Measurements from ENCODE around the gene TUFT1.
"Not testable (repeated sequence)": the region's sequence is repeated elsewhere in the genome, so short reads cannot be mapped to it uniquely, and the experiment has no call there.

TUFT1 gene

GRCh38 chr1:151618470-151618869 is 78.4 kb downstream of the TUFT1 start:
- H3K27ac ChIP-seq, result no peak overlapping the region
- no peak for TF ChIP-seq CTCF (IDR thresholded peaks at IDR 0.05)
- no peak for DNase-seq (ENCODE audit: low spot score)
- no peak overlapping the region for H3K4me3 ChIP-seq

- H3K27ac ChIP-seq, result peak overlapping the region in 1 of 2 donors; percentile 52
- not testable (repeated sequence) for DNase-seq (ENCODE audit: low spot score); H3K4me3 ChIP-seq
Observed at GRCh38 chr1:151618996-151619395, 78.9 kb downstream of the TUFT1 start.

DNA sequence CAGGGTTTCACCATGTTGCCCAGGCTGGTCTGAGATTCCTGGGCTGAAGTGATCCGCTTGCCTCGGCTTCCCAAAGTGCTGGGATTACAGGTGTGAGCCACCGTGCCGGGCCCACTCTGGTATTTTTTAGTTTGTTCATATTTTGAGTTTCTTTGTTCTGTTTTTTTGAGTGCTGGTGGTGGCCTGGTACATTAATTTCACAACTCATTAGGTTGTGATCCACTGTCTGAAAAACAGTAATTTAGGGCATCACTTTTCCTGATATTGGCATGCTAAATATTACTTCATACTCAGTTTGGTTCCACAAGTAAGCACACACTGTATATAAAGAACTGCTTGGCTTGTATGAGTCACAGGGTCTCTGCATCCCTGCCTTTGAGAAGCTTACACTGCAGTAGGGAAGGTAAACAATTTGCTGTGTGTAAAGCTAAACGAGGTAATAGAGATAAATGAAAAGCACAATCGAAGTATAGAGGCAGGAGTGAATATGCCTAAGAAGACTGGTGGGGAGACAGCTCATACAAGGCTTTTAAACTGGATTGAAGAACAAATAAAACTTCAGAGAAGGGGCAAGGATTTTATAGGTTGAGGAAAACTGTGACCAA is 79.5 kb downstream of the TUFT1 start:
- Histone ChIP-seq H3K27ac (peak overlapping the region in 1 of 2 donors; percentile 52), H3K4me3 (no peak overlapping the region)
- DNase-seq (ENCODE audit: low spot score), result no peak
- TF ChIP-seq CTCF (IDR thresholded peaks at IDR 0.05), result no peak

DNA sequence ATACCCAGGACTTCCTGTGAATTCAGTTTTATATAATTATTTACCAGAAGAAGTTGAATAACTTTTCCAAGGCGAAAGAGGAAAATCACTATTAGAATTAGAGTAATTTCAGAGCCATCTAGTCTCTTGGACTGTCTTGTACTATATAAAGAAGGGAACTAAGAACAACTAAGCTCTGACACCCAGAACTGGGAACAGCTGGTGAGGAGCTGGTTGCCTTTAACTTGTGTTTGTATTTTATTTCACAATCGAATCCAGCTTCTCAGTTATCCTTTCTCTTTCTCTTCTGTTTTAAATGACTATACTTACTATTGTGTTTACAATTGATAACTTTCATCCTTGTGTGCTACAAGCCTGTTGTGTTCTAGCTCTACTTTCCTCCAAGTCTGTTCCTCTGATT is 80.2 kb downstream of the TUFT1 start:
- no peak overlapping the region for H3K4me3 ChIP-seq

DNA sequence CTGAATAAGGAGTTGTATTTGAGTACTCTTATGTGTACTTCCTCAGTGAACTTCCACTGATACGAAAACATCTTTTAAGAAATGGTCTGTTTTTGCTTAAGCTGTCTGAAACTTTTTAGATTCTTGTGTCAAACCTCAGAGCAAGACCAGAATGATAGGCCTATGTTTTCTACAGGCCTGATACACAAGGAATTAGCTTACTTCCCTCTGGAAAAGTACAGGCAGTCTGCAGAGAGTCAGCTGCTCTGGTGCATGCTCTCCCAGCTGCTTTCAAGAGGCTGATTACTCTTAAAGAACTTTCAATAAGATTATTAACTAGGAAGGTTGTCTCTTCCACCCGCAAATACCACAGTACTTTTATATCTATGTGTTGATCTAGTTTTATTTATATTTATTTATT is 81.2 kb downstream of the TUFT1 start:
- DNase-seq (ENCODE audit: low spot score), result no peak
- H3K27ac ChIP-seq, result peak overlapping the region; percentile 50 to 63
- no peak for TF ChIP-seq CTCF (IDR thresholded peaks at IDR 0.05)
- H3K4me3 ChIP-seq, result no peak overlapping the region

More for the DNA sequence above, 80.2 kb downstream of the TUFT1 start:
- DNase-seq (ENCODE audit: low spot score), result no peak
- TF ChIP-seq CTCF (IDR thresholded peaks at IDR 0.05), result no peak
- H3K27ac ChIP-seq, result peak overlapping the region in 1 of 2 donors; percentile 52

DNA sequence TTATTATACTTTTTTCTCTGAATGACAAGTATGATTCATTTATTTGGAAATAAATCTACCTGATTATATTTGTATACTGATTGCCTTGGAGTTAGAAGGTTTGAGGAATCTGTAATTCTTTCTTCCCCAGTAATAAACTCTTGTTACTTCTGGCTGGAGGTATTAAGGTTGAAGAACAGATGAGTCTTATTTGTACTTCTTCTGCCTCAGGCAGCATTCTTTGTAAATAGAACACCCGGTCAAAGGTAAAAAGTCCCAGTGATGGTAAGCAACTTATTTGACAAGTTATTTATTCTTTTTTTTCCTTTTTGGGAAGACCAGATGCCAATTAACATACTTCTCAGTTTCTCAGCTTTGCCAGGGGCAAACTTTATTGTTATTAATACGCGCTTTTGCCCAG is 84.7 kb downstream of the TUFT1 start:
- TF ChIP-seq CTCF (IDR thresholded peaks at IDR 0.05), result no peak
- Histone ChIP-seq H3K4me3 (no peak overlapping the region), H3K27ac (no peak overlapping the region)
- DNase-seq (ENCODE audit: low spot score), result no peak

GRCh38 chr1:151626740-151627334 is 86.7 kb downstream of the TUFT1 start:
- Histone ChIP-seq H3K4me3 (no peak overlapping the region), H3K27ac (no peak overlapping the region)
- TF ChIP-seq CTCF (IDR thresholded peaks at IDR 0.05), result no peak
- DNase-seq (ENCODE audit: low spot score), result no peak
